ENCODE measurements around the gene CFAP92. TPM values are rescaled to one million over a fixed set of nuclear protein-coding genes. Genes with fewer than 3 reads are reported as not detected.

The CFAP92 gene
- total RNA-seq, 1 donor from 2014 or later = under 0.01 TPM

GRCh38 chr3:129028866-129029265, 35.0 kb upstream of the CFAP92 start:
- no peak for TF ChIP-seq CTCF (IDR thresholded peaks at IDR 0.05; ENCODE audit: insufficient read depth, low read length, severe bottlenecking)
- Histone ChIP-seq H3K27me3 (ENCODE audit: control insufficient read depth, insufficient read depth, low read length) (peaks cover 1% of the 10 kb centered on the region), H3K36me3 (ENCODE audit: control insufficient read depth, insufficient read depth, low read length) (no peaks in the 10 kb centered on the region), H3K4me3 (ENCODE audit: low read depth, low read length) (no peak overlapping the region)
- FAIRE-seq (no peak), DNase-seq (ENCODE audit: low read depth) (no peak)

- Histone ChIP-seq H3K36me3 (ENCODE audit: control insufficient read depth, insufficient read depth, low read length) (no peaks in the 10 kb centered on the region), H3K4me3 (ENCODE audit: low read depth, low read length) (peak overlapping the region; percentile 32), H3K27me3 (ENCODE audit: control insufficient read depth, insufficient read depth, low read length) (peaks cover 1% of the 10 kb centered on the region)
- DNase-seq (ENCODE audit: low read depth) = no peak
- FAIRE-seq = no peak
- TF ChIP-seq CTCF (IDR thresholded peaks at IDR 0.05; ENCODE audit: insufficient read depth, low read length, severe bottlenecking) = no peak
These were observed 33.6 kb upstream of the CFAP92 start for GRCh38 chr3:129027544-129027880.

GRCh38 chr3:129026728-129027543, 33.1 kb upstream of the CFAP92 start:
- peak overlapping the region; percentile 32 for H3K4me3 ChIP-seq (ENCODE audit: low read depth, low read length)
- TF ChIP-seq CTCF (IDR thresholded peaks at IDR 0.05; ENCODE audit: insufficient read depth, low read length, severe bottlenecking) = peak; percentile 52
- H3K36me3 ChIP-seq (ENCODE audit: control insufficient read depth, insufficient read depth, low read length) = no peaks in the 10 kb centered on the region
- no peak for FAIRE-seq
- peak; percentile 76 for DNase-seq (ENCODE audit: low read depth)
- peaks cover 1% of the 10 kb centered on the region for H3K27me3 ChIP-seq (ENCODE audit: control insufficient read depth, insufficient read depth, low read length)

GRCh38 chr3:129025691-129026435, 32.0 kb upstream of the CFAP92 start:
- peaks cover 1% of the 10 kb centered on the region for H3K27me3 ChIP-seq (ENCODE audit: control insufficient read depth, insufficient read depth, low read length)
- no peak for DNase-seq (ENCODE audit: low read depth)
- H3K36me3 ChIP-seq (ENCODE audit: control insufficient read depth, insufficient read depth, low read length) = no peaks in the 10 kb centered on the region
- FAIRE-seq = no peak
- TF ChIP-seq CTCF (IDR thresholded peaks at IDR 0.05; ENCODE audit: insufficient read depth, low read length, severe bottlenecking) = no peak
- no peak overlapping the region for H3K4me3 ChIP-seq (ENCODE audit: low read depth, low read length)

GRCh38 chr3:129025108-129025507, 31.2 kb upstream of the CFAP92 start:
- FAIRE-seq = no peak
- Histone ChIP-seq H3K4me3 (ENCODE audit: low read depth, low read length) (no peak overlapping the region), H3K36me3 (ENCODE audit: control insufficient read depth, insufficient read depth, low read length) (no peaks in the 10 kb centered on the region), H3K27me3 (ENCODE audit: control insufficient read depth, insufficient read depth, low read length) (peaks cover 1% of the 10 kb centered on the region)
- DNase-seq (ENCODE audit: low read depth) = no peak
- TF ChIP-seq CTCF (IDR thresholded peaks at IDR 0.05; ENCODE audit: insufficient read depth, low read length, severe bottlenecking) = no peak

Data from bronchial epithelial cell (primary cell).